ENCODE data around the gene EPHB3. TPM values are rescaled to one million over a fixed set of nuclear protein-coding genes. Genes with fewer than 3 reads are reported as not detected.

The EPHB3 gene
- total RNA-seq: under 1 TPM; 0.08 to 0.17 TPM

GRCh38 chr3:184561061-184561912 lies at the start of gene EPHB3:
Gene EPHB3, plus strand, starts transcription at chr3:184561785. Its CDS starts 451 bp downstream, at chr3:184562236.

Other genes with a start within 250 kb of the EPHB3 start
- gene EIF4G1, start 247.2 kb upstream of the EPHB3 start, total RNA-seq: 100 to 1,000 TPM; 240 to 246 TPM
- gene FAM131A, start 224.2 kb upstream of the EPHB3 start, total RNA-seq: 1 to 10 TPM; 5.8 to 6.1 TPM
- 1 to 10 TPM; 3.1 to 4.1 TPM for gene CLCN2, start 200.2 kb upstream of the EPHB3 start, total RNA-seq
- gene POLR2H, start 200.1 kb upstream of the EPHB3 start, total RNA-seq: 10 to 100 TPM; 74.2 to 78.3 TPM
- not detected for gene THPO, start 183.6 kb upstream of the EPHB3 start, total RNA-seq
- gene CHRD, start 181.7 kb upstream of the EPHB3 start, total RNA-seq: not detected
- gene MAGEF1, start 150.3 kb downstream of the EPHB3 start, total RNA-seq: 1 to 10 TPM; 5.3 to 5.4 TPM

Data from activated naive CD4-positive, alpha-beta T cell treated with anti-CD3 and anti-CD28 coated beads, Interleukin-2, amount 10 ng/mL, durations not matched to agents 5 hours and 36 hours (primary cell).